Chondrocyte (in vitro differentiated cells): ENCODE data around the gene VAV2. TPM values are rescaled to one million over a fixed set of nuclear protein-coding genes. Genes with fewer than 3 reads are reported as not detected.

ENCODE experiments used
- DNase-seq: peaks from one replicate; pipeline ENCODE4 v3.0.0; 2021; ENCODE audit warnings: mixed read lengths, low spot score
- H3K27ac Mint-ChIP-seq: one replicate; pipeline ENCODE4 v1.8.0; 2021; ENCODE audit warnings: mild to moderate bottlenecking, moderate library complexity, mixed read lengths; ENCODE audit not compliant: unreplicated experiment
- H3K27me3 Mint-ChIP-seq: 2 replicates; pipeline ENCODE4 v1.8.0; 2021; ENCODE audit warnings: low read depth, mixed read lengths
- H3K36me3 Mint-ChIP-seq: 2 replicates; pipeline ENCODE4 v1.8.0; 2021; ENCODE audit warnings: low read depth, mixed read lengths
- H3K4me1 Mint-ChIP-seq: 2 replicates; pipeline ENCODE4 v1.8.0; 2021; ENCODE audit warnings: low read depth, mild to moderate bottlenecking, mixed read lengths
- H3K4me3 Mint-ChIP-seq: one replicate; pipeline ENCODE4 v1.8.0; 2021; ENCODE audit warnings: mild to moderate bottlenecking, moderate library complexity, mixed read lengths; ENCODE audit not compliant: unreplicated experiment
- H3K9me3 Mint-ChIP-seq: 2 replicates; pipeline ENCODE4 v1.8.0; 2021; ENCODE audit warnings: low read depth, mixed read lengths
- total RNA-seq: library from RNA; stranded (reverse); gene quantifications from 3 replicates; pipeline ENCODE4 v1.2.1, GENCODE V29; 2021
- TF ChIP-seq, protein P1 (sequence below): fragments of 200-600 bp; sonication (generic); IDR thresholded peaks from 2 replicates; pipeline ENCODE4 v1.5.0; 2021; ENCODE audit warnings: antibody characterized with exemption, mild to moderate bottlenecking, moderate library complexity

VAV2 gene
- total RNA-seq, 1 donor from 2014 or later: 17.7 TPM

DNA sequence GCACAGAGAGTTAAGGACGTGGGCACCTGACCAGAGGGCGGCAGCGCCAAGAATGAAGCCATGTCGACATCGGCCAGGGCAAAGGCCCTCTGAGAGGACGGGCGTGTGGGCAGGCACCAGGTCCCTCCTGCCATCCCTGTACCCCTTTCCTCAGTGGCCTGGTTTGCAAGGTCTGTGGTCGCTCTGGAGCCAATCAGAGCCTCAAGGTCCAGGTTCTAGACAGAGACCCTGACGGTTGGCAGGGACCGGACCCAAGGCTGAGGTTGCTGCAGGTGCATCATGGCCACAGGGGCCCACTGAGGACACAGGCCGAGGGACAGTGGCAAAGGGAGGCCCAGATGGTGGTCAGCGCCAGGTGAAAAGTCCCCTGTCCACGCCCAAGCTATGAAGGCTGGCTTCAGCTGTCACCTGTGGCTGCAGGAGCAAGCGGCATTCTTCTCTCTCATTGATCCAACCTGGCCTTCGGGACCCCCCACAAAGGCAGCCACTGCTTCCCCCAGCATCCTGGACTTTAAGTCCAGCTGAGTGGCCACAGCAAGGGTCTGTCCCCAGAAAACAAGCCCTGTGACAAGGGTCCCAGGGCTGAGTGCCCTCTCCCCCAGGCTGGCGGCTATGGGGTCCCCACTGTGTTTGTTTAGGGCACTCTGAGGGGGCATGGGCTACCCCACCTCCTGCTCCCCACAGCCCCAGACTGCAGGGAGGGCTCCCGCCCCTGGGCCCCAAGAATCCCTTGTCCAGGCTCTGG lies 48.9 kb downstream of the VAV2 start:
- TF ChIP-seq, protein P1, sequence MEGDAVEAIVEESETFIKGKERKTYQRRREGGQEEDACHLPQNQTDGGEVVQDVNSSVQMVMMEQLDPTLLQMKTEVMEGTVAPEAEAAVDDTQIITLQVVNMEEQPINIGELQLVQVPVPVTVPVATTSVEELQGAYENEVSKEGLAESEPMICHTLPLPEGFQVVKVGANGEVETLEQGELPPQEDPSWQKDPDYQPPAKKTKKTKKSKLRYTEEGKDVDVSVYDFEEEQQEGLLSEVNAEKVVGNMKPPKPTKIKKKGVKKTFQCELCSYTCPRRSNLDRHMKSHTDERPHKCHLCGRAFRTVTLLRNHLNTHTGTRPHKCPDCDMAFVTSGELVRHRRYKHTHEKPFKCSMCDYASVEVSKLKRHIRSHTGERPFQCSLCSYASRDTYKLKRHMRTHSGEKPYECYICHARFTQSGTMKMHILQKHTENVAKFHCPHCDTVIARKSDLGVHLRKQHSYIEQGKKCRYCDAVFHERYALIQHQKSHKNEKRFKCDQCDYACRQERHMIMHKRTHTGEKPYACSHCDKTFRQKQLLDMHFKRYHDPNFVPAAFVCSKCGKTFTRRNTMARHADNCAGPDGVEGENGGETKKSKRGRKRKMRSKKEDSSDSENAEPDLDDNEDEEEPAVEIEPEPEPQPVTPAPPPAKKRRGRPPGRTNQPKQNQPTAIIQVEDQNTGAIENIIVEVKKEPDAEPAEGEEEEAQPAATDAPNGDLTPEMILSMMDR: no peak
- DNase-seq: peak; percentile 75
- H3K27ac Mint-ChIP-seq: no peak overlapping the region
- H3K27me3 Mint-ChIP-seq: no peaks in the 10 kb centered on the region
- no peak overlapping the region for H3K4me3 Mint-ChIP-seq
- H3K4me1 Mint-ChIP-seq: peaks cover 7% of the 10 kb centered on the region
- H3K36me3 Mint-ChIP-seq: peaks cover 7% of the 10 kb centered on the region
- H3K9me3 Mint-ChIP-seq: no peaks in the 10 kb centered on the region

DNA sequence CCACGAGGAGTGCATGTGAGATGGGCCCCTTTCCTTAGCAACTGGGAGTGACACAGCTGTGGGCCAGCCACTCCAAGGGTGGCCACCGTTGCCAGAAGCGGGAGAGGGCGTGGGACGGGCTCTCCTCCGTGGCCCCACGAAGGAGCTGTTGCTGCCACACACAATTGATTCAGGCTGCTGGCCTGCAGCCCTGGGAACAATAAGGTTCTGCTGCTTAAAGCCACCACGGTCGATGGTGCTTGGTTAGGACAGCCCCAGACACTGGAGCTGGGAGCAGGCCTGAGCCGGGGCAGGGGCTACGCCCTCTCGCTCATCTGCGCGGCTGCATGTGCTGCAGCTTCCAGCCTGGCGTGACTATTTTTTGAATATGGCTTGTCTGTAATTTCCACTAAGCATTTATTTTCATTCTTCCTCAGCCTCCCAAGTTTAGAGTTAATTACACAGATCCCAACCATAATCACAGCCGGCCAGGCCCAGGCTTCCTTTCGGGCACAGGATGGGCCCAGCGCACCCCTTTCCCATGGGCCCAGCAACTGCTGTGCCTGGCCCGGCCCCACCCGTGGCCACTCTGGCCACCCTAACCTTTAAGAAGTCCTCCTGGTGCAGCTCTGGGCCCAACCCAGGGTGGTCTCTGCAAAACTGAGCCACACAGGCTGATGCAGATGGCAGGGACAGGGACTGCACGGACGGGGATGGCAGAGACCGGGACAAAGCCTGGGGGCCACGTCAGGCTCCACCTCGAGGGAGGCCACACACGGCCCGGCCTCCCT lies 49.7 kb downstream of the VAV2 start:
- H3K36me3 Mint-ChIP-seq: peaks cover 7% of the 10 kb centered on the region
- TF ChIP-seq, protein P1: no peak
- H3K9me3 Mint-ChIP-seq: no peaks in the 10 kb centered on the region
- DNase-seq: peak; percentile 65
- H3K4me1 Mint-ChIP-seq: peaks cover 7% of the 10 kb centered on the region
- H3K4me3 Mint-ChIP-seq: no peak overlapping the region
- no peak overlapping the region for H3K27ac Mint-ChIP-seq
- no peaks in the 10 kb centered on the region for H3K27me3 Mint-ChIP-seq

- DNase-seq: peak; percentile 73
- Mint-ChIP-seq H3K9me3 (no peaks in the 10 kb centered on the region), H3K4me1 (peaks cover 16% of the 10 kb centered on the region), H3K27ac (no peak overlapping the region), H3K27me3 (no peaks in the 10 kb centered on the region), H3K4me3 (no peak overlapping the region), H3K36me3 (peaks cover 7% of the 10 kb centered on the region)
- TF ChIP-seq, protein P1: no peak
Measured at GRCh38 chr9:133939845-133940244, 52.3 kb downstream of the VAV2 start.

GRCh38 chr9:133939171-133939785 lies 52.8 kb downstream of the VAV2 start:
- TF ChIP-seq, protein P1: no peak
- H3K4me1 Mint-ChIP-seq: peaks cover 16% of the 10 kb centered on the region
- H3K27ac Mint-ChIP-seq: no peak overlapping the region
- no peaks in the 10 kb centered on the region for H3K27me3 Mint-ChIP-seq
- H3K9me3 Mint-ChIP-seq: no peaks in the 10 kb centered on the region
- peaks cover 8% of the 10 kb centered on the region for H3K36me3 Mint-ChIP-seq
- no peak overlapping the region for H3K4me3 Mint-ChIP-seq
- DNase-seq: no peak

DNA sequence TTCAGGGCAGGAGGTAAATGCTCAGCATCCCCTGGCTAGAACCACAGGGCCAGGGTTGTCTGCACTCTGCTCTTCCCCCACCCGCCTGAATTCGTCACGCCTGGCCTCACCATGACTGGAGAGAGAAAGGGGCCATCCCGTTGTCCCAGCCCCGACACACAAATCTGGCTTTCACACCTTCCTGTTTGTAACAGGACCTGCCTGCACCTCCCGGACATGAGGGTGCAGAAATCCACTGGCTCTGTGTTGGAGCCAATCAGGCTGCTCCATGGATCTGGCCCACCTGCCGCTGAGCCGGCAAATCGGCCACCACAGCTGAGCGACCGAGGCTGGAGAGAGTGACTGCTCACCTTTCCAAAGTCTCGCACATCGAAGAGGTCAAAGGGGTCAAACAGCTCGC lies 53.4 kb downstream of the VAV2 start:
- Mint-ChIP-seq H3K9me3 (no peaks in the 10 kb centered on the region), H3K4me3 (no peak overlapping the region), H3K36me3 (peaks cover 12% of the 10 kb centered on the region), H3K27me3 (no peaks in the 10 kb centered on the region), H3K4me1 (peaks cover 16% of the 10 kb centered on the region), H3K27ac (no peak overlapping the region)
- TF ChIP-seq, protein P1: no peak
- DNase-seq: no peak
